ENCODE data around the gene THRAP3. TPM values are rescaled to one million over a fixed set of nuclear protein-coding genes. Genes with fewer than 3 reads are reported as not detected.

THRAP3 gene
- total RNA-seq, 4 donors from 2014 or later, result 88.9 to 129 (median 115) TPM

GRCh38 chr1:36321119-36321951 is 97.1 kb downstream of the THRAP3 start:
- peaks cover 22 to 30% of the 10 kb centered on the region in 2 donors for H3K4me1 ChIP-seq
- TF ChIP-seq CTCF (IDR thresholded peaks at IDR 0.05), result no peak
- peak in 1 of 2 donors; percentile 22 for TF ChIP-seq POLR2A (IDR thresholded peaks at IDR 0.05)
- no peaks in the 10 kb centered on the region for H3K36me3 ChIP-seq
- H3K4me3 ChIP-seq (replicated peaks in 1 of 3), result peak overlapping the region in 1 of 3 donors; percentile 31
- peak overlapping the region in 2 of 3 donors; percentile 56 to 88 for H3K27ac ChIP-seq
- H3K9me3 ChIP-seq, result no peaks in the 10 kb centered on the region
- DNase-seq, result peak; percentile 57 to 58
- H3K27me3 ChIP-seq, result no peaks in the 10 kb centered on the region
- intact Hi-C loops (cut with DNase I), result no loop called here
- 53 to 56% methylated on average over 5 to 33 of the region's 59 CpGs for WGBS, 2 donors

GRCh38 chr1:36322041-36322785 is 98.0 kb downstream of the THRAP3 start:
- no peaks in the 10 kb centered on the region for H3K36me3 ChIP-seq
- H3K4me3 ChIP-seq (replicated peaks in 1 of 3), result peak overlapping the region in 1 of 3 donors; percentile 62
- intact Hi-C loops (cut with DNase I), result no loop called here
- H3K4me1 ChIP-seq, result peaks cover 22 to 30% of the 10 kb centered on the region in 2 donors
- H3K9me3 ChIP-seq, result no peaks in the 10 kb centered on the region
- 70 to 72% methylated on average over 20 to 23 of the region's 67 CpGs for WGBS, 2 donors
- DNase-seq, result no peak
- no peaks in the 10 kb centered on the region for H3K27me3 ChIP-seq
- TF ChIP-seq CTCF (IDR thresholded peaks at IDR 0.05) (no peak), POLR2A (IDR thresholded peaks at IDR 0.05) (no peak)
- H3K27ac ChIP-seq, result peak overlapping the region; percentile 70 to 88 (median 83)

GRCh38 chr1:36322786-36323635 is 98.8 kb downstream of the THRAP3 start:
- no peak for TF ChIP-seq CTCF (IDR thresholded peaks at IDR 0.05)
- peak in 1 of 2 donors; percentile 37 for TF ChIP-seq POLR2A (IDR thresholded peaks at IDR 0.05)
- H3K36me3 ChIP-seq, result no peaks in the 10 kb centered on the region
- WGBS, 2 donors, result 52 to 68% methylated on average over 12 to 16 of the region's 83 CpGs
- peak; percentile 23 to 40 for DNase-seq
- H3K27me3 ChIP-seq, result no peaks in the 10 kb centered on the region
- intact Hi-C loops (cut with DNase I), result no loop called here
- peaks cover 22 to 30% of the 10 kb centered on the region in 2 donors for H3K4me1 ChIP-seq
- H3K4me3 ChIP-seq (replicated peaks in 1 of 3), result peak overlapping the region; percentile 6 to 64 (median 62)
- no peaks in the 10 kb centered on the region for H3K9me3 ChIP-seq
- peak overlapping the region; percentile 70 to 88 (median 83) for H3K27ac ChIP-seq

- peak within 1 kb of the TSS; percentile 70 to 88 (median 83) for H3K27ac ChIP-seq
- intact Hi-C loops (cut with DNase I), result no loop called here
- WGBS, 2 donors, result 4 to 6% methylated on average over 24 to 27 of the region's 36 CpGs
- H3K9me3 ChIP-seq, result no peaks in the 10 kb centered on the region
- H3K27me3 ChIP-seq, result no peaks in the 10 kb centered on the region
- H3K4me3 ChIP-seq (replicated peaks in 1 of 3), result peak within 1 kb of the TSS; percentile 6 to 64 (median 62)
- TF ChIP-seq CTCF (IDR thresholded peaks at IDR 0.05) (no peak), POLR2A (IDR thresholded peaks at IDR 0.05) (peak in 1 of 2 donors; percentile 43)
- peaks cover 22 to 31% of the 10 kb centered on the region in 2 donors for H3K4me1 ChIP-seq
- H3K36me3 ChIP-seq, result no peaks in the 10 kb centered on the region
- peak; percentile 80 to 81 for DNase-seq
Measured at GRCh38 chr1:36323636-36324352, 99.6 kb downstream of the THRAP3 start, which contains the start of gene EVA1B. TSS of gene EVA1B (minus strand) at chr1:36323645. CDS start at chr1:36323037, 608 bp downstream.

Measured in thyroid gland (tissue), 4 donors.